ENCODE results near the gene PPP1CC. TPM values are rescaled to one million over a fixed set of nuclear protein-coding genes. Genes with fewer than 3 reads are reported as not detected.

Gene PPP1CC
- total and polyA plus RNA-seq, 3 donors from 2014 or later: 143 to 323 (median 160) TPM

DNA sequence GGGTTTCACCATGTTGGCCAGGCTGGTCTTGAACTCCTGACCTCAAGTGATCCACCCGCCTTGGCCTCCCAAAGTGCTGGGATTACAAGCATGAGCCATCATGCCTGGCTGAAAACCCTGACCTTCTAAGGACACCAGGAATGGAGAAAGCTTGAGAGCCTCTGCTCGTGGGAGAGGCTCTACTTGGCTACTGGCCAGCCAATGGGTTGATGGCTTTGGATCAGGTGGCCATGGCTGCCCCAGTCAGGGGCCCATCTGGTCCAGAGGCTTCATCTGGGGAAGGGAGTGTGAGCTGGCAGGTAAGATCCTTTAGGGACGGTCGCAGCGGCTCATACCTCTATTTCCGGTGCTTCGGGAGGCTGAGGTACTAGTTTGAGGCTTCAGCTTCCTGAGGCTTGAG is 42.5 kb upstream of the PPP1CC start:
- intact Hi-C loops (cut with DNase I; ENCODE audit: low total_unique reads): no loop called here
- peaks cover 3% of the 10 kb centered on the region for H3K4me1 ChIP-seq
- no peak overlapping the region for H3K27ac ChIP-seq
- no peaks in the 10 kb centered on the region for H3K9me3 ChIP-seq
- no peak overlapping the region for H3K4me3 ChIP-seq
- WGBS, 2 donors: 83 to 85% methylated on average over 6 to 7 of the region's 7 CpGs
- TF ChIP-seq, protein P1, sequence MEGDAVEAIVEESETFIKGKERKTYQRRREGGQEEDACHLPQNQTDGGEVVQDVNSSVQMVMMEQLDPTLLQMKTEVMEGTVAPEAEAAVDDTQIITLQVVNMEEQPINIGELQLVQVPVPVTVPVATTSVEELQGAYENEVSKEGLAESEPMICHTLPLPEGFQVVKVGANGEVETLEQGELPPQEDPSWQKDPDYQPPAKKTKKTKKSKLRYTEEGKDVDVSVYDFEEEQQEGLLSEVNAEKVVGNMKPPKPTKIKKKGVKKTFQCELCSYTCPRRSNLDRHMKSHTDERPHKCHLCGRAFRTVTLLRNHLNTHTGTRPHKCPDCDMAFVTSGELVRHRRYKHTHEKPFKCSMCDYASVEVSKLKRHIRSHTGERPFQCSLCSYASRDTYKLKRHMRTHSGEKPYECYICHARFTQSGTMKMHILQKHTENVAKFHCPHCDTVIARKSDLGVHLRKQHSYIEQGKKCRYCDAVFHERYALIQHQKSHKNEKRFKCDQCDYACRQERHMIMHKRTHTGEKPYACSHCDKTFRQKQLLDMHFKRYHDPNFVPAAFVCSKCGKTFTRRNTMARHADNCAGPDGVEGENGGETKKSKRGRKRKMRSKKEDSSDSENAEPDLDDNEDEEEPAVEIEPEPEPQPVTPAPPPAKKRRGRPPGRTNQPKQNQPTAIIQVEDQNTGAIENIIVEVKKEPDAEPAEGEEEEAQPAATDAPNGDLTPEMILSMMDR (IDR thresholded peaks at IDR 0.05): no peak
- no peak for TF ChIP-seq POLR2A (IDR thresholded peaks at IDR 0.05)
- H3K27me3 ChIP-seq: no peaks in the 10 kb centered on the region
- DNase-seq: no peak
- H3K36me3 ChIP-seq (ENCODE audit: low read depth, missing control alignments): no peaks in the 10 kb centered on the region

DNA sequence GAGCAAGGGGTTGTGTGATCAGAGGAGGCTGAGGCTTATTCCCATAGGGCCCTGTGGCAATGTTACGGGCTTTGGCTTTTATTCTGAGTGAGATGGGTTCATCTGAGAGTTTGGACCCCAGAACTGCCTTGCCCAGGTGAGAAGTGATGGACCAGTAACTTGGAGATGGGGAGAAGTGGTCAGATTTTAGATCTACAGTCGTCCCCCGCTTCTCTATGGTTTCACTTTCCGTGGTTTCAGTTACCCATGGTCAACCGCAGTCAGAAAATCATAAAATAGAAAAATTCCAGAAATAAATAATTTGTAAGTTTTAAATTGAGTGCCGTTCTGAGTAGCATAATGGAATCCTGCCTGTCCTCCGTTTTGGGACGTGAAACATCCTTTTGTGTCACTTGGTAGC is 40.2 kb upstream of the PPP1CC start:
- H3K4me3 ChIP-seq: no peak overlapping the region
- H3K4me1 ChIP-seq: no peaks in the 10 kb centered on the region
- DNase-seq: no peak
- H3K36me3 ChIP-seq (ENCODE audit: low read depth, missing control alignments): no peaks in the 10 kb centered on the region
- no peaks in the 10 kb centered on the region for H3K9me3 ChIP-seq
- H3K27me3 ChIP-seq: no peaks in the 10 kb centered on the region
- no peak overlapping the region for H3K27ac ChIP-seq
- TF ChIP-seq, protein P1 (IDR thresholded peaks at IDR 0.05): no peak
- TF ChIP-seq POLR2A (IDR thresholded peaks at IDR 0.05): no peak
- WGBS, 2 donors: 88 to 92% methylated on average over 8 of the region's 8 CpGs
- intact Hi-C loops (cut with DNase I; ENCODE audit: low total_unique reads): no loop called here

DNA sequence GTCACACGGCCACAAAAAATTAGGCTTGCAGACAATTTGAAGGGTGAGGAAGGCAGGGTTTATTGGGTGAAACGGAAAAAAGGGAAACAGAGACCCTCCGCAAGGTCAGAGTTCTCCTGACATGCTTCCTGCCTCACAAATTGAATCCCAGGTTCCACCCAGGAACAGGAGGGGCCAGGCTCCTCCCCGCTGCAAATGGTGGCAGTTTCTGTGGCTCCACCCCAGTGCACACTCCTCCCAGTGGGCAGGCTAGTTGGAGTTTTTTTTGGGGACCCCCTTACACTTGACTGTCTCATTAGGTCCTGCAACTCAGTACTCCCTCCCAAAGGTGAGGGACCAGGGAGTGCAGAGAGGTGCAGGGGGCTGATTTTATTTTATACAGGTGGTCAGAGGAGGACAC is 39.4 kb upstream of the PPP1CC start:
- no peaks in the 10 kb centered on the region for H3K36me3 ChIP-seq (ENCODE audit: low read depth, missing control alignments)
- DNase-seq: no peak
- no peaks in the 10 kb centered on the region for H3K27me3 ChIP-seq
- 76 to 83% methylated on average over 4 of the region's 4 CpGs for WGBS, 2 donors
- intact Hi-C loops (cut with DNase I; ENCODE audit: low total_unique reads): no loop called here
- H3K27ac ChIP-seq: no peak overlapping the region
- H3K4me1 ChIP-seq: no peaks in the 10 kb centered on the region
- TF ChIP-seq, protein P1 (IDR thresholded peaks at IDR 0.05): no peak
- TF ChIP-seq POLR2A (IDR thresholded peaks at IDR 0.05): no peak
- H3K4me3 ChIP-seq: no peak overlapping the region
- H3K9me3 ChIP-seq: no peaks in the 10 kb centered on the region

DNA sequence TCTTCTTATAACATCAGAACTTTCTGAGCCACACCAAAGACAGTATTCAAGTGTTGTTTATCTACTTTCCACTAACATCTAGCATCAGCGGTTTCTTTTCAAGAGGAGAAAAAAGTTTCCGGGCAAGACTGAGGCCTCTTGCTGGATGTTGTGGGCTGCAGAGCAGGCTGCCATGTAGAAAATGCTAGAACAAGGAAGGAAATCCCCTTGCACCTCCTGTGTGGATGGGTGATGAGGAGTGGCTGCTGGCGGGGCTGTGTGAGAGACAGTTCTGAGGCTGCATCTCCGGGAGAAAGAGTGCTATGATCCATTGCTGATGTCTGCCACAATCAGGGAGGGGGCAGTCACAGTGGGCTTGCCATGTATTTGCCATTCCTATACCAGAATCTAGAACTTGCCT is 37.8 kb upstream of the PPP1CC start:
- no peak for DNase-seq
- no peak for TF ChIP-seq POLR2A (IDR thresholded peaks at IDR 0.05)
- TF ChIP-seq, protein P1 (IDR thresholded peaks at IDR 0.05): no peak
- no peaks in the 10 kb centered on the region for H3K36me3 ChIP-seq (ENCODE audit: low read depth, missing control alignments)
- H3K4me1 ChIP-seq: no peaks in the 10 kb centered on the region
- H3K9me3 ChIP-seq: no peaks in the 10 kb centered on the region
- H3K27ac ChIP-seq: no peak overlapping the region
- no peak overlapping the region for H3K4me3 ChIP-seq
- no peaks in the 10 kb centered on the region for H3K27me3 ChIP-seq
- intact Hi-C loops (cut with DNase I; ENCODE audit: low total_unique reads): no loop called here
- 63 to 68% methylated on average over 4 of the region's 4 CpGs for WGBS, 2 donors

DNA sequence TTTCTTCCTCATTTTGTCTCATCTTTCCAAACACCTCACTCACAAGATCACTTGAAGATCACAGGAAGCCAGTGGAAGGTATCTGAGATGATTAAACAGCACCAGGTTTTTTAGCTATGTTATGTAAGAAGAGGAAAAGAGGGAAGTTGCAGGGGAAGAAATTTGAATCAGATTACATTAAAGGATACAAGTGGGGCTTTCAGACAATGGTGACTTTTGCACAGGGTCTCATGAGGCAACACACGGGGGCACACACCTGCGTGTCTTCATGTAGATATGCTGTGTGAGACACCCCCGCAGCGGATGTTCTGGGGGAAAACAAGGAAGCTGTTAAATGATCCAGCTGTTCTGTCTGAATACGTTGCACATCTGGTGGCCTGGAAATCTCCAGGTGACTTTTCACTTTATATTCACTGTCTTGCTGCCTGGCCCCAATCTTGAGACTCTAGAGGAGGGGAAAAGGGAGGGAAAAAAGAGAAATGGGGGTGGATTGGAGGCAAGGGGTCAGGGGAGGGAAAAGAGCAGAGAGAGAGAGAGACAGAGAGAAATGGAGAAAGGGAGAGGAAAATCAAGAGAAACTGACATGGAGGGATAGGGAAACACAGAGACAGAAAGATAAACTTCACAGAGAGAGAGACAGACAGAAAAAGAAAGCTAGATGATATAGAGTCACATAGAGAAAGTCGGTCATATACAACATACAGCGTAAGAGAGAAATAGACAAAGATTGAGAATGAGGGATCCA is 36.3 kb upstream of the PPP1CC start:
- no peaks in the 10 kb centered on the region for H3K9me3 ChIP-seq
- H3K4me3 ChIP-seq: no peak overlapping the region
- WGBS, 2 donors: 63% methylated on average over 7 of the region's 7 CpGs
- no peak for DNase-seq
- H3K27ac ChIP-seq: no peak overlapping the region
- no peaks in the 10 kb centered on the region for H3K4me1 ChIP-seq
- intact Hi-C loops (cut with DNase I; ENCODE audit: low total_unique reads): no loop called here
- no peaks in the 10 kb centered on the region for H3K27me3 ChIP-seq
- TF ChIP-seq, protein P1 (IDR thresholded peaks at IDR 0.05): no peak
- no peaks in the 10 kb centered on the region for H3K36me3 ChIP-seq (ENCODE audit: low read depth, missing control alignments)

All from testis (tissue), 3 donors.